ENCODE data around the gene RBCK1. TPM values are rescaled to one million over a fixed set of nuclear protein-coding genes. Genes with fewer than 3 reads are reported as not detected.

The RBCK1 gene
- total RNA-seq, 1 experiment from 2014 or later = 46.8 TPM

GRCh38 chr20:370151-370600 is 37.9 kb upstream of the RBCK1 start:
- no peaks in the 10 kb centered on the region for H3K79me1 ChIP-seq (ENCODE audit: insufficient read depth, low read depth, low read length, poor library complexity, severe bottlenecking)
- no peaks in the 10 kb centered on the region for H3K9me3 ChIP-seq (ENCODE audit: control insufficient read depth, low read depth, low read length)
- no peak overlapping the region for H2BK12ac ChIP-seq (ENCODE audit: insufficient read length, low read depth, low read length)
- H4K5ac ChIP-seq (ENCODE audit: insufficient read length, low read depth, low read length) = no peak overlapping the region
- WGBS (ENCODE audit: extremely low coverage, insufficient read length, low lambda C conversion rate) = no CpG with 5 or more reads among the region's 7 CpGs
- no peak overlapping the region for H2AK5ac ChIP-seq (ENCODE audit: insufficient read length, low read length)
- no peak overlapping the region for H2AFZ ChIP-seq (ENCODE audit: low read length)
- DNase-seq = no peak
- TF ChIP-seq CTCF (conservative IDR thresholded peaks at IDR 0.05) = no peak
- H3K4ac ChIP-seq (ENCODE audit: low read depth, low read length) = no peak overlapping the region
- H2BK5ac ChIP-seq (ENCODE audit: insufficient read length, low read length) = no peak overlapping the region
- H3K27ac ChIP-seq (ENCODE audit: insufficient read length, low read depth, low read length) = no peak overlapping the region
- H2BK15ac ChIP-seq (ENCODE audit: low read depth, low read length) = no peak overlapping the region
- H3K9ac ChIP-seq (ENCODE audit: extremely low read depth, insufficient read length, low read length) = no peak overlapping the region
- peaks cover 3% of the 10 kb centered on the region for H4K20me1 ChIP-seq (ENCODE audit: control insufficient read depth, insufficient read depth, insufficient read length)
- H2BK20ac ChIP-seq (ENCODE audit: low read depth, low read length, poor library complexity, severe bottlenecking) = no peak overlapping the region
- Mint-ChIP-seq H3K27me3 (ENCODE audit: low read depth) (peaks cover 6% of the 10 kb centered on the region), H3K36me3 (ENCODE audit: insufficient read depth in 1 of 3, low read depth in 3 of 3) (no peaks in the 10 kb centered on the region), H3K27ac (no peak overlapping the region; a peak in 1 of 7 replicates), H3K9me3 (no peaks in the 10 kb centered on the region), H3K4me1 (peaks cover 9 to 12% of the 10 kb centered on the region in 2 experiments; a peak in 3 of 4 replicates), H3K4me3 (no peak overlapping the region)
- no peaks in the 10 kb centered on the region for H3K4me1 ChIP-seq (ENCODE audit: insufficient read depth, low read length)
- H3K23ac ChIP-seq (ENCODE audit: insufficient read length, low read depth, low read length) = no peak overlapping the region
- no peak overlapping the region for H3K18ac ChIP-seq (ENCODE audit: insufficient read length, low read depth, low read length)
- H3K56ac ChIP-seq (ENCODE audit: insufficient read length, low read depth, low read length) = no peak overlapping the region
- H4K91ac ChIP-seq (ENCODE audit: insufficient read length, low read depth, low read length) = no peak overlapping the region
- no peak overlapping the region for H3T11ph ChIP-seq (ENCODE audit: low read length)
- no peak overlapping the region for H3K14ac ChIP-seq (ENCODE audit: insufficient read depth, low read length)
- H4K8ac ChIP-seq (replicated peaks; ENCODE audit: insufficient read length, low read depth, low read length) = no peak overlapping the region
- no peaks in the 10 kb centered on the region for H3K23me2 ChIP-seq (ENCODE audit: insufficient read length, low read depth, low read length, poor library complexity, severe bottlenecking)
- H3K27me3 ChIP-seq (ENCODE audit: insufficient read depth, low read length) = no peaks in the 10 kb centered on the region
- H3K4me2 ChIP-seq (ENCODE audit: insufficient read depth, insufficient read length, low read length) = no peak overlapping the region
- H3K79me2 ChIP-seq (ENCODE audit: insufficient read depth, low read length) = no peaks in the 10 kb centered on the region
- H2BK120ac ChIP-seq (ENCODE audit: low read depth, low read length, poor library complexity, severe bottlenecking) = no peak overlapping the region

Measured in H9 (cell line).